Daoy (cell line): ENCODE data around the gene SDR9C7. TPM values are rescaled to one million over a fixed set of nuclear protein-coding genes. Genes with fewer than 3 reads are reported as not detected.
"Not testable (repeated sequence)": the region's sequence is repeated elsewhere in the genome, so short reads cannot be mapped to it uniquely, and the experiment has no call there.

Source experiments
- DNase-seq: peaks from one replicate; pipeline ENCODE4 v3.0.0-alpha.2; 2015; ENCODE audit warnings: low read depth
- total RNA-seq: library from RNA; depleted of rRNA; stranded (reverse); fragments of >200 nt; shearing (Covaris generic); gene quantifications from 2 replicates; pipeline ENCODE4 v1.2.3, GENCODE V29; 2014; rRNA removed

The SDR9C7 gene
- total RNA-seq: not detected in 2 replicates

- DNase-seq: no peak
These were observed at the start of gene SDR9C7 for GRCh38 chr12:56933826-56934625. SDR9C7 (minus strand) TSS chr12:56934408; CDS start chr12:56934261, 147 bp downstream.

GRCh38 chr12:56983386-56983785, 49.2 kb upstream of the SDR9C7 start:
- DNase-seq: no peak

GRCh38 chr12:56982578-56983236, 48.5 kb upstream of the SDR9C7 start:
- DNase-seq: not testable (repeated sequence)

- no peak for DNase-seq
These were observed 46.8 kb upstream of the SDR9C7 start for GRCh38 chr12:56980941-56981530.

- DNase-seq: no peak
These were observed 46.1 kb upstream of the SDR9C7 start for GRCh38 chr12:56980268-56980667.

GRCh38 chr12:56979628-56980027, 45.4 kb upstream of the SDR9C7 start:
- no peak for DNase-seq

GRCh38 chr12:56978397-56979138, 44.4 kb upstream of the SDR9C7 start:
- no peak for DNase-seq

GRCh38 chr12:56977361-56977760, 43.2 kb upstream of the SDR9C7 start:
- DNase-seq: not testable (repeated sequence)

GRCh38 chr12:56974224-56974623, 40.0 kb upstream of the SDR9C7 start:
- DNase-seq: not testable (repeated sequence)

- not testable (repeated sequence) for DNase-seq
These were observed 34.7 kb upstream of the SDR9C7 start for GRCh38 chr12:56968910-56969309.

GRCh38 chr12:56965997-56966642, 31.9 kb upstream of the SDR9C7 start:
- not testable (repeated sequence) for DNase-seq

GRCh38 chr12:56965124-56965523, 30.9 kb upstream of the SDR9C7 start:
- DNase-seq: not testable (repeated sequence)

GRCh38 chr12:56963557-56963956, 29.3 kb upstream of the SDR9C7 start:
- not testable (repeated sequence) for DNase-seq

- DNase-seq: not testable (repeated sequence)
These were observed 28.0 kb upstream of the SDR9C7 start for GRCh38 chr12:56962247-56962646.

- no peak for DNase-seq
These were observed 24.2 kb upstream of the SDR9C7 start for GRCh38 chr12:56958422-56958821.

GRCh38 chr12:56957229-56958052, 23.2 kb upstream of the SDR9C7 start, which contains the start of gene RDH16:
RDH16 (minus strand) TSS chr12:56957608; CDS start chr12:56957462, 146 bp downstream.
- no peak for DNase-seq

- no peak for DNase-seq
These were observed 21.5 kb upstream of the SDR9C7 start for GRCh38 chr12:56955631-56956256.

GRCh38 chr12:56954958-56955355, 20.7 kb upstream of the SDR9C7 start:
- DNase-seq: no peak

GRCh38 chr12:56954057-56954957, 20.1 kb upstream of the SDR9C7 start:
- DNase-seq: no peak
